PC-9 (cell line): Measurements from ENCODE around the gene TBC1D5.

Source experiments
- CTCF ChIP-seq: fragments of 200-600 bp; sonication (generic); conservative IDR thresholded peaks from 2 replicates; pipeline ENCODE4 v1.6.1; 2017; ENCODE audit warnings: mixed run types, antibody characterized with exemption, mild to moderate bottlenecking, moderate library complexity
- EZH2 ChIP-seq: fragments of 200-600 bp; sonication (generic); IDR thresholded peaks from 2 replicates; pipeline ENCODE4 v1.8.0; 2017; ENCODE audit warnings: antibody characterized with exemption, low read depth

DNA sequence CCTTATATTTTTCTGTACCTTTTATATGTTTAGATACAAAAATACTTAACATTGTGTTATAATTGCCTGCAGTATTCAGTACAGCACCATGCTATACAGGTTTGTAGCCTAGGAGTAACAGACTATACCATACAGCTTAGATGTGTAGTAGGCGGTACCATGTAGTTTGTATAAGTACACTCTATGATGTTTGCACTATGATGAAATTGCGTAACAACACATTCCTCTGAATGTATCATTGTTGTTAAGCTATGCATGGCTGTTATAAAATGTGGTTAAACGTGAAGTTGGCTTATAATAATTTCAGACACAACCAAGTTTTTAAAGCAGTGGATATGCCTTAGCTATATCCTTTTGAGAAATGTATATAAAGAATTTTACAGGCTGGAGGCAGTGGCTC is 529.3 kb downstream of the TBC1D5 start:
- TF ChIP-seq CTCF: no peak
- no peak for TF ChIP-seq EZH2
